NOMO-1 treated with DMSO at 0.1 percent for 48 hours (cell line): Measurements from ENCODE around the gene S1PR3.
"Not testable (repeated sequence)": the region's sequence is repeated elsewhere in the genome, so short reads cannot be mapped to it uniquely, and the experiment has no call there.

Source experiments
- DNase-seq: peaks from one replicate; lab custom pipeline; 2025; ENCODE audit not compliant: unreplicated experiment; lab: John Stamatoyannopoulos, UW

Gene S1PR3

GRCh38 chr9:88991066-88992034 lies at the start of gene S1PR3:
S1PR3 (plus strand) TSS chr9:88991468; CDS start chr9:89001201, 9,733 bp downstream.
- no peak for DNase-seq

- not testable (repeated sequence) for DNase-seq
Measured at GRCh38 chr9:88941586-88941985, 49.7 kb upstream of the S1PR3 start.

- no peak for DNase-seq
Measured at GRCh38 chr9:88942411-88942810, 48.9 kb upstream of the S1PR3 start.

GRCh38 chr9:88945636-88946333 lies 45.5 kb upstream of the S1PR3 start:
- no peak for DNase-seq

GRCh38 chr9:88947581-88948573 lies 43.4 kb upstream of the S1PR3 start:
- no peak for DNase-seq

- no peak for DNase-seq
Measured at GRCh38 chr9:88949425-88949824, 41.8 kb upstream of the S1PR3 start.

- DNase-seq, result no peak
Measured at GRCh38 chr9:88949961-88950340, 41.3 kb upstream of the S1PR3 start.

- DNase-seq, result peak; percentile 11
Measured at GRCh38 chr9:88950341-88951154, 40.7 kb upstream of the S1PR3 start.

- DNase-seq, result no peak
Measured at GRCh38 chr9:88951155-88951542, 40.1 kb upstream of the S1PR3 start.

- DNase-seq, result no peak
Measured at GRCh38 chr9:88952086-88952615, 39.1 kb upstream of the S1PR3 start.

- no peak for DNase-seq
Measured at GRCh38 chr9:88952976-88953375, 38.3 kb upstream of the S1PR3 start.

GRCh38 chr9:88953381-88954029 lies 37.8 kb upstream of the S1PR3 start:
- DNase-seq, result no peak

- DNase-seq, result no peak
Measured at GRCh38 chr9:88954066-88954465, 37.2 kb upstream of the S1PR3 start.

GRCh38 chr9:88957526-88957925 lies 33.7 kb upstream of the S1PR3 start:
- DNase-seq, result no peak

GRCh38 chr9:88959727-88960469 lies 31.4 kb upstream of the S1PR3 start:
- no peak for DNase-seq

GRCh38 chr9:88960632-88961031 lies 30.6 kb upstream of the S1PR3 start:
- DNase-seq, result no peak

- no peak for DNase-seq
Measured at GRCh38 chr9:88965473-88965872, 25.8 kb upstream of the S1PR3 start.

- DNase-seq, result no peak
Measured at GRCh38 chr9:88966894-88967676, 24.2 kb upstream of the S1PR3 start.
